Measurements from ENCODE around the gene MAMDC4.

Gene MAMDC4

DNA sequence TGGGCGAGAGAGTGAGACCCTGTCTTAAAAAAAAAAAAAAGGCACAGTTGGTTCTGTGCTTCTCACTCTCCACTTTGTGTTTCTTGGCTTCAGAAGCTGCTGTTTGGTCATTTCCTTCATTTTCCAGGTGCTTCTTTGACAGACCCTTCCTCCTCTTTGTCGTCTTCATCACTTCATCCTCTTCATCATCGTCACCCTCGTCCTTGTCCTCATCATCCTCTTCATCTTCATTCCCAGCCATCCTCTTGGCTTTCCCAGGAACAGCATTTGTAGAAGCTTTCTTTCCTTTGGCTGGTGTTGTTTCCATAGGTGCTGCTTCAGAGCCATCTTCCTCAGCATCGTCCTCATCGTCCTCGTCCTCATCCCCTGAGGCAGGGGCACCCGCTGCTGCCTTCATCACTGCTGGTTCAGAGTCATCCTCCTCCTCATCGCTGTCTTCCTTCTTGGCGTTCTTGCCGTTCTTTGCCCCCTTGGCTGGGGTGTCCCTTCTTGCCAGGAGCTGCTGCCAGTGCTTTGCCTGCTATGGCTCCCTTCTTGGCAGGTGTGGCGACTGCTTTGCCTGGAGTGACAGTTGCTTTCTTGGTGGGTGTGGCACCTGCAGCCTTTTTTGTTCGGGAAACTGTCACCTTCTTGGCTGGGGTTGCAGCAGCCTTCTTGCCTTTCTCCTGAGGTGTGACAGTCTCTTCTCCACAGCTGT lies 37.3 kb upstream of the MAMDC4 start:
- Histone ChIP-seq H3K36me3 (ENCODE audit: control insufficient read depth, insufficient read depth, low read length) (no peaks in the 10 kb centered on the region), H3K27me3 (ENCODE audit: control insufficient read depth, insufficient read depth, low read length) (no peaks in the 10 kb centered on the region), H3K9me3 (ENCODE audit: control insufficient read depth, low read length) (no peaks in the 10 kb centered on the region), H3K4me3 (ENCODE audit: low read length) (no peak overlapping the region), H3K9ac (ENCODE audit: low read length) (no peak overlapping the region), H3K4me1 (ENCODE audit: control insufficient read depth, insufficient read depth, low read length) (peaks cover 4% of the 10 kb centered on the region)

DNA sequence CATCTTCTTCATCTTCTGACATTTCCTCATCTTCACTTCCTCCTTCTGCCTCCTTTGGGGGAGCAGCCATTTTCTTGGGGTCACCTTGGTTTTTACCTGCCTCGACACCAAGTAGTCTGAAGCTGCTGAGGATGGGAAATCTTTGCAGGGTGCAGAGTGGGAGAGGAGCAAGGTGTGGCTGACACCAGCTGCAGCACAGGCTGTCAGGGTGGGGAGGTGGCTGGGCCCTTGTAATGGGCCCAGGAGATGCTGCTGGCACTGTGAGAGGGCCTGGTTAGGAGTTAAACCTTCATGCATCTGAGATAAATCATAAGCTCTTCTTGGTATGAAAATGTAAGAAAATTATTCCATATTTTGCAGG lies 36.7 kb upstream of the MAMDC4 start:
- Histone ChIP-seq H3K4me1 (ENCODE audit: control insufficient read depth, insufficient read depth, low read length) (no peaks in the 10 kb centered on the region), H3K27me3 (ENCODE audit: control insufficient read depth, insufficient read depth, low read length) (no peaks in the 10 kb centered on the region), H3K36me3 (ENCODE audit: control insufficient read depth, insufficient read depth, low read length) (no peaks in the 10 kb centered on the region), H3K9ac (ENCODE audit: low read length) (no peak overlapping the region), H3K4me3 (ENCODE audit: low read length) (no peak overlapping the region), H3K9me3 (ENCODE audit: control insufficient read depth, low read length) (no peaks in the 10 kb centered on the region)

DNA sequence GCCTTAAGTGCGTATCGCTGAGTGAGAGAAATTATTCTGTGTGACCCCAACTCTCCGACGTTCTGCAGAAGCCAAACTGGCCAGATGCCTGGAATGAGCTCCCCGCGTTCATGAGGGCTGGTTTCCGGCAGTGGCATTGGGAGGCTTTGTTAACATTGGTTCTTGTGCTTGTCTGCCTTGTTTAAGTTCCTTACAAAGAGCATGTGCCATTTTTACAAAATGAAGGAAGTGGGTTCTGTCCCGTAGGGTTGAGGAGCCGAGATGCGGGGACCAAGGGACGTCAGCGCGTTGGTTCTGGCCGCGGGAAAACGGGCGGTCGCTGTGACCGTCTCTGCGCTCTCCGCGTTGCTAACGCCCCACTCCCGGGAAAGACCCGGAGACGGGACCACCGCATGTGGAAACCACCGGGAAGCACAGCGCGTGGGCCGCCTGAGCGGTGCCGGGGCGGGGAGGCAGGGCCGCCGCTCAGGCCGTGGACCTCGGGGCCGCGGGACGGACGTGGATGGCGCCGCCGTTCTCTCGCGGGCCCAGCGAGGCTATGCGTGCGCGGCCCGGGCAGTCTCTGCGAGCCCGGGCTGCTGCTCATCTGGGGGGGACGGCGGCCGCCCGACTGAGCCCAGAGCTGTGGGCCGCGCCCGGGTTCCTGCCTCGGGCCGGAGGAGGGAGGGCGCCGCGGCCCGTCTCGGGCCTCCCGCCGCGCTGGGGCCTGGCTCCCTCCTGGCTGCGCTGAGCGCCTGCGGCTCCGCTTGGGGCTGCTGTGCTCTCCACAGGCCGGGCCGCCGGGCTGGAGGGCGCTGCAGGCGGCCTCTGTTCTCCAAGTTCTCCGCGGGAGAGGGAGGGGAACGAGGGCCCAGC lies 30.9 kb upstream of the MAMDC4 start:
- no peak overlapping the region for H3K9ac ChIP-seq (ENCODE audit: low read length)
- H3K4me3 ChIP-seq (ENCODE audit: low read length): no peak overlapping the region
- peaks cover 8% of the 10 kb centered on the region for H3K36me3 ChIP-seq (ENCODE audit: control insufficient read depth, insufficient read depth, low read length)
- no peaks in the 10 kb centered on the region for H3K27me3 ChIP-seq (ENCODE audit: control insufficient read depth, insufficient read depth, low read length)
- H3K4me1 ChIP-seq (ENCODE audit: control insufficient read depth, insufficient read depth, low read length): no peaks in the 10 kb centered on the region
- no peaks in the 10 kb centered on the region for H3K9me3 ChIP-seq (ENCODE audit: control insufficient read depth, low read length)

DNA sequence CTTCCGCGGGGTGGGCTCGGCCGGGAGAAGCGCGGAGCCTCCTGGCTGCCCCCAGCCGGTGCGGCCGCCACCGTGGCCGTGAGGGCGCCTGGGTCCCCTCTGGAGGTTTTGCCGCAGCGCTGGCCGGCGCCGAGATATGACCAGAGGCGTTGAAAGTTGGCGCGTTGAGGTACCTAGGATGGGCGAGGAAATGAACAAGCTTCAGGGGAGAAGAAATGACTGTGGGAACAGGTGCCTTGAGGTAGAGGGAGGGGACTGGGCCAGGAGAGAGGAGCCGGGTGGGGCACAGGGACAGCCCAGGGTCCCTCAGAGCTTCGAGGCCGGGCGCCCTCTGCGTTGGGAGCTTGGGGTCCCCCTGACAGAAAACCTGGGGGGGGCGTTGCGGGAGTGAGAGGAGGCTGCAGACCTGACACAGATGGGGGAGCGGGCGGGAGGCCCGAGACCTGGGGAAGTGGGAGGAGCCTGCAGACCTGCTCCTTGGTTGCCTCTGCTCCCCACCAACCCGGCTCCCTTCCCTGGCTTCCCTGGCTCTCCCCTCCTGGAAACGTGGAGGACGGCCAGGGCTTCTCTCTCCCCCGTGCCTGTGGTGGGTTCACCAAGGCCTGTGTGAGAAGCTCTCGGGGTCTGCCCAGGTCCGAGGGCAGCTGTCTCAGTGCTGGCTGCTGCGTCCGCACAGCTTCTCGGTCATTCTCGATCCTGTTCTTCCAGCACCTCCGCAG lies 30.2 kb upstream of the MAMDC4 start:
- H3K27me3 ChIP-seq (ENCODE audit: control insufficient read depth, insufficient read depth, low read length): no peaks in the 10 kb centered on the region
- no peaks in the 10 kb centered on the region for H3K9me3 ChIP-seq (ENCODE audit: control insufficient read depth, low read length)
- H3K36me3 ChIP-seq (ENCODE audit: control insufficient read depth, insufficient read depth, low read length): peaks cover 8% of the 10 kb centered on the region
- no peak overlapping the region for H3K4me3 ChIP-seq (ENCODE audit: low read length)
- no peak overlapping the region for H3K9ac ChIP-seq (ENCODE audit: low read length)
- no peaks in the 10 kb centered on the region for H3K4me1 ChIP-seq (ENCODE audit: control insufficient read depth, insufficient read depth, low read length)

DNA sequence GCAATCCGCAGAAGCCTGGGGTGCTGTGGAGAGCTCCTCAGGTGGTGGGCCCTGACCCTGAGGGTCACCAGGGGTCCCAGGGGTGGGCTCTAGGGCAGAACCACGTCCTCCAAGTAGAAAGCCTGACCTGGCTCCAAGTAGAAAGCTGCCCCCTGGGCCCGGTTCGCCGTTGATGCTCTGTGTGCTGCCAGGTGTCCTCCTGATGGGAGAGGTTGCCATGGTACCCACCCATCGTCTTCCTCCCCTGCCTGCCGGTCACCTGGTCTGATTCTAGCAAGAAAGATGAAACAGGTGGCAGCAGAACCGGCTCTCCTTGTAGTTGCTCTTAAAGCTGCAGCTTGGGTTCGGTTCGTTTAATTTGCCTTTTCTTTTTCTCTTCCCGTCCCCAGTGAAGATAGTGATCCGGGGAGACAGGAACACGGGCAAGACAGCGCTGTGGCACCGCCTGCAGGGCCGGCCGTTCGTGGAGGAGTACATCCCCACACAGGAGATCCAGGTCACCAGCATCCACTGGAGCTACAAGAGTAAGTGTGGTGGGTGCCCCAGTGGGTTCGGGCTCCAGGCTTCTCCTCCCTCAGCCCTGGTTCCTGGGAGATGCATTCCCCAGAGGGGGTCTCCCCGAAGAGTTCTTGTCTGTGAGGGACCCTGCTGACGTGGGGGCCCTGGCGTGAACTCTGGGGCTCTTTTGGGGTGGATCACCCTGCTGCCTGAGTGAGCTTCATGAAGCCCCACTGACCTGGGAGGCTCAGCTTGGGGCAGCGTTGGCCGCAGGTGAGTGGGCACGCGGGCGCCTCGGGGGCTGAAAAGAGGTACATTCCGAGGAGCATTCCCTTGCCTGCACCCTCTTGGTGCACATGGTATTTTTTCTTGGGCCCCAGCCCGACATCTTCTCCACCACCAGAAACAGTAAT lies 28.8 kb upstream of the MAMDC4 start:
- Histone ChIP-seq H3K9ac (ENCODE audit: low read length) (no peak overlapping the region), H3K4me3 (ENCODE audit: low read length) (no peak overlapping the region), H3K4me1 (ENCODE audit: control insufficient read depth, insufficient read depth, low read length) (no peaks in the 10 kb centered on the region), H3K9me3 (ENCODE audit: control insufficient read depth, low read length) (no peaks in the 10 kb centered on the region), H3K36me3 (ENCODE audit: control insufficient read depth, insufficient read depth, low read length) (peaks cover 8% of the 10 kb centered on the region), H3K27me3 (ENCODE audit: control insufficient read depth, insufficient read depth, low read length) (no peaks in the 10 kb centered on the region)

GRCh38 chr9:136824496-136825225 lies 27.5 kb upstream of the MAMDC4 start:
- H3K4me3 ChIP-seq (ENCODE audit: low read length): no peak overlapping the region
- no peaks in the 10 kb centered on the region for H3K9me3 ChIP-seq (ENCODE audit: control insufficient read depth, low read length)
- H3K27me3 ChIP-seq (ENCODE audit: control insufficient read depth, insufficient read depth, low read length): no peaks in the 10 kb centered on the region
- H3K9ac ChIP-seq (ENCODE audit: low read length): no peak overlapping the region
- H3K36me3 ChIP-seq (ENCODE audit: control insufficient read depth, insufficient read depth, low read length): peaks cover 11% of the 10 kb centered on the region
- no peaks in the 10 kb centered on the region for H3K4me1 ChIP-seq (ENCODE audit: control insufficient read depth, insufficient read depth, low read length)

GRCh38 chr9:136825295-136826187 lies 26.6 kb upstream of the MAMDC4 start:
- Histone ChIP-seq H3K4me1 (ENCODE audit: control insufficient read depth, insufficient read depth, low read length) (no peaks in the 10 kb centered on the region), H3K36me3 (ENCODE audit: control insufficient read depth, insufficient read depth, low read length) (peaks cover 16% of the 10 kb centered on the region), H3K9ac (ENCODE audit: low read length) (no peak overlapping the region), H3K9me3 (ENCODE audit: control insufficient read depth, low read length) (no peaks in the 10 kb centered on the region), H3K27me3 (ENCODE audit: control insufficient read depth, insufficient read depth, low read length) (no peaks in the 10 kb centered on the region), H3K4me3 (ENCODE audit: low read length) (no peak overlapping the region)

DNA sequence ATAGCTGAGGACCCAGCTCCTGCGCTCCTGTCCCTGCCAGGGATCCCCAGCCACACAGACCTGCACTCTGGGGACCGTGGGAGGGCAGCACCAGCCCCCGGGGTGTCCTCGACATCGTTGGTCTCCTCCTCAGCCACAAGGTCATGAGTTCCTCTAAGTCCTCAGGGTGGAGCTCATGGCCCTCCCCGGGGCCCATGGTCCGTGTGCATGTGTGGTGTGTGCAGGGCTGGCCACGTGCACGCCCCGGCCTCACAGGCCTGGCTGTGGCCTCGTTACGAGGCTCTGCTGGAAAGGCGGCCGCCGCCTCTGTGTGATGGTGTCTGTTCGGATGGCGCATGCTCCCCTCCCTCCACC lies 26.0 kb upstream of the MAMDC4 start:
- Histone ChIP-seq H3K27me3 (ENCODE audit: control insufficient read depth, insufficient read depth, low read length) (no peaks in the 10 kb centered on the region), H3K9me3 (ENCODE audit: control insufficient read depth, low read length) (no peaks in the 10 kb centered on the region), H3K9ac (ENCODE audit: low read length) (no peak overlapping the region), H3K4me3 (ENCODE audit: low read length) (no peak overlapping the region), H3K4me1 (ENCODE audit: control insufficient read depth, insufficient read depth, low read length) (no peaks in the 10 kb centered on the region), H3K36me3 (ENCODE audit: control insufficient read depth, insufficient read depth, low read length) (peaks cover 16% of the 10 kb centered on the region)

DNA sequence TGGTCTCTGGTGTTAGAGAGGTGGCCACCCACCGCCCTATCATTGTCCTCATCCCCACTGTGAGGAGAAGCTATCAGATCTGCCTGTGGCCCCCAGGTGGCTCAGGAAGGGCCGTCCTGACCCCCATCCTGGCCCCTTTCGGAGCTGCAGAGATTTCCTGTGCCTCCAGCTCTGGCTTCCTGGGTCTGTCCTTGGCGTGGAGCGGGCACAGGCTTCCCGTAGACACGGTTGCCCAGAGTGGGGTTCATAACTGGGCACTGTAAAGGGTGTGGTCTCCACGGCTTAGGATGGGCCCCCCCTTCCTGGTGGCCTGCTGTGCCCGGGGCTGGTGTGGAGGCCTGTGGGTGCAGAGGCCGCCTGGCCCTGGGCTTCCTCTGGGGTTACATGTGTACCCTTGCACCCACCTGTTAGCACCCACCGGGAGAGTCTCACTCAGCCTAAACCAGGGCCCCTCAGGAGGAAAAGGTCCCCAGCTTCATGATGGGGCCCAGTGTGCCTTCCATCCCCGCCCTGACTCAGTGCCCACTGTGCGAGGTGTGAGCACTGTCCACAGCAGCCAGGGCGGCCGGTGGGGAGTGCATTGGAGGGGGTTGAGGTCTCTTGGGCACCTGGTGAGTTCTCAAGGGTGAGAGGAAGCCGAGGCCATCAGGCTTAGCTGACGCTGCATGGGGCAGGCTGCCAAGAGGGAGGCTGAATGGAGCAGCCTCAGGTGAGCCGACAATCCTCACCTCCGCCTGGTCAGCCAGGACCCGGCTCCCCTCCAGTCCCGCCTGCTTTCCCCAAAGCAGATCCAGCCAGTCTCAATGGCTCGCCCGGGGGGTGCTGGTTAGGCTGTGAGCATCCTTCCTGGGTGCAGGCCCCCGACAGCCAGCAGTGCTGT lies 25.2 kb upstream of the MAMDC4 start:
- Histone ChIP-seq H3K4me3 (ENCODE audit: low read length) (no peak overlapping the region), H3K9ac (ENCODE audit: low read length) (no peak overlapping the region), H3K9me3 (ENCODE audit: control insufficient read depth, low read length) (no peaks in the 10 kb centered on the region), H3K4me1 (ENCODE audit: control insufficient read depth, insufficient read depth, low read length) (no peaks in the 10 kb centered on the region), H3K36me3 (ENCODE audit: control insufficient read depth, insufficient read depth, low read length) (peaks cover 16% of the 10 kb centered on the region), H3K27me3 (ENCODE audit: control insufficient read depth, insufficient read depth, low read length) (no peaks in the 10 kb centered on the region)

Measured in mucosa of stomach (tissue), 1 donor.